ENCODE measurements around the gene ENTR1.

Gene ENTR1

GRCh38 chr9:136391737-136392537 lies 18.5 kb downstream of the ENTR1 start:
- Histone ChIP-seq H3K4me3 (ENCODE audit: low read length) (no peak overlapping the region), H3K27ac (ENCODE audit: low read length) (no peak overlapping the region), H3K9me3 (replicated peaks; ENCODE audit: insufficient read depth, low read length) (no peaks in the 10 kb centered on the region), H3K4me1 (ENCODE audit: low read length) (no peaks in the 10 kb centered on the region), H3K9ac (ENCODE audit: low read length) (no peak overlapping the region), H4K20me1 (ENCODE audit: insufficient read depth, low read length) (no peaks in the 10 kb centered on the region), H3K4me2 (ENCODE audit: low read depth, low read length) (no peak overlapping the region), H3K27me3 (replicated peaks; ENCODE audit: insufficient read depth, low read length) (no peaks in the 10 kb centered on the region), H3K36me3 (replicated peaks; ENCODE audit: insufficient read depth, low read length) (peaks cover 4% of the 10 kb centered on the region; the same call in 1 of the 2 replicates), H3K9me2 (replicated peaks; ENCODE audit: insufficient read depth, low read length) (no peaks in the 10 kb centered on the region), H3F3A (ENCODE audit: insufficient read depth, low read length) (no peaks in the 10 kb centered on the region), H2AFZ (ENCODE audit: low read length) (no peak overlapping the region), H3K79me2 (ENCODE audit: low read length) (peaks cover 5% of the 10 kb centered on the region; the same call in 1 of the 2 replicates)
- no peak for DNase-seq
- TF ChIP-seq EZH2phosphoT487 (IDR thresholded peaks at IDR 0.05; ENCODE audit: low read length) (no peak), CTCF (IDR thresholded peaks at IDR 0.05; ENCODE audit: low read length) (no peak), EZH2 (optimal IDR thresholded peaks at IDR 0.05; ENCODE audit: low read depth, low read length) (no peak)

- H3F3A ChIP-seq (ENCODE audit: insufficient read depth, low read length) = no peaks in the 10 kb centered on the region
- H2AFZ ChIP-seq (ENCODE audit: low read length) = no peak overlapping the region
- H3K4me2 ChIP-seq (ENCODE audit: low read depth, low read length) = no peak overlapping the region
- no peak overlapping the region for H3K27ac ChIP-seq (ENCODE audit: low read length)
- no peak for TF ChIP-seq EZH2 (optimal IDR thresholded peaks at IDR 0.05; ENCODE audit: low read depth, low read length)
- no peak overlapping the region for H3K4me3 ChIP-seq (ENCODE audit: low read length)
- H3K27me3 ChIP-seq (replicated peaks; ENCODE audit: insufficient read depth, low read length) = no peaks in the 10 kb centered on the region
- no peak overlapping the region for H3K9ac ChIP-seq (ENCODE audit: low read length)
- H3K79me2 ChIP-seq (ENCODE audit: low read length) = no peaks in the 10 kb centered on the region
- H4K20me1 ChIP-seq (ENCODE audit: insufficient read depth, low read length) = no peaks in the 10 kb centered on the region
- no peak for DNase-seq
- peaks cover 4% of the 10 kb centered on the region; the same call in 1 of the 2 replicates for H3K36me3 ChIP-seq (replicated peaks; ENCODE audit: insufficient read depth, low read length)
- H3K9me3 ChIP-seq (replicated peaks; ENCODE audit: insufficient read depth, low read length) = no peaks in the 10 kb centered on the region
- no peaks in the 10 kb centered on the region for H3K4me1 ChIP-seq (ENCODE audit: low read length)
- no peaks in the 10 kb centered on the region for H3K9me2 ChIP-seq (replicated peaks; ENCODE audit: insufficient read depth, low read length)
These were observed 21.0 kb downstream of the ENTR1 start for GRCh38 chr9:136389396-136389795.

GRCh38 chr9:136387217-136387616 lies 23.2 kb downstream of the ENTR1 start:
- H3K79me2 ChIP-seq (ENCODE audit: low read length) = no peaks in the 10 kb centered on the region

More at GRCh38 chr9:136387217-136387616, 23.2 kb downstream of the ENTR1 start:
- Histone ChIP-seq H3K36me3 (replicated peaks; ENCODE audit: insufficient read depth, low read length) (peaks cover 3% of the 10 kb centered on the region; the same call in 1 of the 2 replicates), H3K9ac (ENCODE audit: low read length) (no peak overlapping the region), H2AFZ (ENCODE audit: low read length) (no peak overlapping the region), H3K4me1 (ENCODE audit: low read length) (no peaks in the 10 kb centered on the region), H3K27ac (ENCODE audit: low read length) (no peak overlapping the region), H3K4me3 (ENCODE audit: low read length) (no peak overlapping the region), H4K20me1 (ENCODE audit: insufficient read depth, low read length) (no peaks in the 10 kb centered on the region), H3K9me3 (replicated peaks; ENCODE audit: insufficient read depth, low read length) (no peaks in the 10 kb centered on the region), H3K4me2 (ENCODE audit: low read depth, low read length) (no peak overlapping the region), H3K27me3 (replicated peaks; ENCODE audit: insufficient read depth, low read length) (no peaks in the 10 kb centered on the region), H3K9me2 (replicated peaks; ENCODE audit: insufficient read depth, low read length) (no peaks in the 10 kb centered on the region), H3F3A (ENCODE audit: insufficient read depth, low read length) (no peaks in the 10 kb centered on the region)
- no peak for DNase-seq
- TF ChIP-seq EZH2phosphoT487 (IDR thresholded peaks at IDR 0.05; ENCODE audit: low read length) (no peak), EZH2 (optimal IDR thresholded peaks at IDR 0.05; ENCODE audit: low read depth, low read length) (no peak), CTCF (IDR thresholded peaks at IDR 0.05; ENCODE audit: low read length) (no peak)
